ENCODE data around the gene DOC2A. TPM values are rescaled to one million over a fixed set of nuclear protein-coding genes. Genes with fewer than 3 reads are reported as not detected.

The DOC2A gene
- total and polyA plus RNA-seq, 9 of the 15 experiments (the other 6 are each of a cell fraction or from before 2014, with no cell fraction given) = 0.03 to 0.38 (median 0.28) TPM; not detected in 1

- no peak for TF ChIP-seq ZBTB9 (CRISPR knock-in tag; IDR thresholded peaks at IDR 0.05)
Observed at GRCh38 chr16:30053376-30054015, 42.7 kb upstream of the DOC2A start (continued).

GRCh38 chr16:30052671-30053372 is 42.0 kb upstream of the DOC2A start:
- DNase-seq (ENCODE audit: extremely low read depth in 1 of 4, low spot score in 3 of 4) (peak; percentile 95 to 97 (median 96)), FAIRE-seq (peak; percentile 90), ATAC-seq (peak; percentile 84)
- Histone ChIP-seq H3K9me1 (ENCODE audit: control insufficient read depth, insufficient read depth, low read length) (no peaks in the 10 kb centered on the region), H3K27ac (ENCODE audit: extremely low read depth, low read depth, low read length) (peak overlapping the region; percentile 87), H3K36me3 (ENCODE audit: control insufficient read depth, insufficient read depth, low read length) (0 out of 3 replicates have a peak, but pooled peaks cover 5% of the 10 kb centered on the region), H3K9ac (ENCODE audit: insufficient read depth in 1 of 2, low read depth in 2 of 2, low read length in 2 of 2) (peak overlapping the region; percentile 60 to 87), H3K9me3 (replicated peaks; ENCODE audit: control insufficient read depth, insufficient read depth, low read depth, low read length) (no peaks in the 10 kb centered on the region), H3K4me1 (replicated peaks in 1 of 2; ENCODE audit: control insufficient read depth in 2 of 2, insufficient read depth in 2 of 2, low read length in 2 of 2) (peaks cover 19 to 32% of the 10 kb centered on the region in 2 experiments), H4K20me1 (replicated peaks; ENCODE audit: control insufficient read depth, insufficient read depth, low read length) (peaks cover 4% of the 10 kb centered on the region; the same call in 1 of the 2 replicates), H3K79me2 (ENCODE audit: control insufficient read depth, insufficient read depth, low read length) (peaks cover 14% of the 10 kb centered on the region; the same call in 2 of the 3 replicates), H3K4me3 (peak overlapping the region; percentile 56), H3K27me3 (ENCODE audit: control insufficient read depth in 2 of 2, insufficient read depth in 2 of 2, low read length in 2 of 2) (no peaks in the 10 kb centered on the region), H2AFZ (ENCODE audit: low read depth, low read length) (peak overlapping the region; percentile 95), H3K4me2 (ENCODE audit: insufficient read depth, low read length) (peak overlapping the region; percentile 83)
- WGBS (ENCODE audit: insufficient coverage, low coverage, missing lambda C conversion rate) = 6% methylated on average over 36 of the region's 58 CpGs
- no TSS peak for BruUV-seq (replicated peaks)
- intact Hi-C loops (cut with micrococcal nuclease) (no loop called here), in situ Hi-C loops (cut with MboI) (no loop called here)
- CTCF ChIA-PET (ENCODE audit: low intra/inter-chr PET ratio) = no interaction called here
- POLR2A ChIA-PET = interaction anchor here (0.6 to 1.5 kb wide), 10 partner anchors 12 to 255 kb away, joined by 3 to 13 read pairs (median 3); partner anchors contain the start of genes ALDOA, CORO1A and PPP4C
- TF ChIP-seq NBN (IDR thresholded peaks at IDR 0.05; ENCODE audit: low read depth) = peak; percentile 53; the same call in 1 of the 2 replicates
- TF ChIP-seq TAF1 (IDR thresholded peaks at IDR 0.05; ENCODE audit: control insufficient read depth, extremely low read depth, insufficient read depth, low read length, severe bottlenecking) = peak; percentile 59
- no peak for TF ChIP-seq ZNF3 (CRISPR knock-in tag; IDR thresholded peaks at IDR 0.05)
- no peak for TF ChIP-seq ZNF280B (CRISPR knock-in tag; IDR thresholded peaks at IDR 0.05)
- no peak for TF ChIP-seq HNRNPK (IDR thresholded peaks at IDR 0.05; ENCODE audit: low read depth, low read length, poor library complexity, severe bottlenecking)
- TF ChIP-seq BRD9 (IDR thresholded peaks at IDR 0.05; ENCODE audit: low read depth, partially characterized antibody) = no peak
- no peak for TF ChIP-seq POLR2B (IDR thresholded peaks at IDR 0.05; ENCODE audit: low read depth, partially characterized antibody)
